ENCODE results near the gene CELA3A.
"Not testable (repeated sequence)": the region's sequence is repeated elsewhere in the genome, so short reads cannot be mapped to it uniquely, and the experiment has no call there.

CELA3A gene

GRCh38 chr1:22024485-22025367 is 23.3 kb downstream of the CELA3A start:
- peaks cover 1% of the 10 kb centered on the region for H3K36me3 Mint-ChIP-seq (ENCODE audit: low read depth)
- no peaks in the 10 kb centered on the region for H3K27me3 Mint-ChIP-seq
- H3K4me1 Mint-ChIP-seq, result peaks cover 50% of the 10 kb centered on the region
- H3K27ac Mint-ChIP-seq, result peak overlapping the region; percentile 99
- DNase-seq, result peak; percentile 78
- H3K4me3 Mint-ChIP-seq, result peak overlapping the region; percentile 89
- H3K9me3 Mint-ChIP-seq, result no peaks in the 10 kb centered on the region
- peak; percentile 82 for ATAC-seq

- ATAC-seq (peak; percentile 75), DNase-seq (peak; percentile 88)
- Mint-ChIP-seq H3K36me3 (ENCODE audit: low read depth) (peaks cover 1% of the 10 kb centered on the region), H3K27me3 (no peaks in the 10 kb centered on the region), H3K4me1 (peaks cover 56% of the 10 kb centered on the region), H3K4me3 (peak overlapping the region; percentile 89), H3K9me3 (no peaks in the 10 kb centered on the region), H3K27ac (peak overlapping the region; percentile 99)
These were observed 24.1 kb downstream of the CELA3A start for GRCh38 chr1:22025368-22026155.

- H3K27me3 Mint-ChIP-seq, result no peaks in the 10 kb centered on the region
- H3K27ac Mint-ChIP-seq, result peak overlapping the region; percentile 99
- peaks cover 66% of the 10 kb centered on the region for H3K4me1 Mint-ChIP-seq
- peak overlapping the region; percentile 89 for H3K4me3 Mint-ChIP-seq
- ATAC-seq (no peak), DNase-seq (no peak)
- H3K36me3 Mint-ChIP-seq (ENCODE audit: low read depth), result peaks cover 1% of the 10 kb centered on the region
- H3K9me3 Mint-ChIP-seq, result no peaks in the 10 kb centered on the region
These were observed 25.4 kb downstream of the CELA3A start for GRCh38 chr1:22026924-22027289.

- ATAC-seq (no peak), DNase-seq (no peak)
- no peaks in the 10 kb centered on the region for H3K27me3 Mint-ChIP-seq
- peaks cover 57% of the 10 kb centered on the region for H3K4me1 Mint-ChIP-seq
- no peak overlapping the region for H3K4me3 Mint-ChIP-seq
- H3K36me3 Mint-ChIP-seq (ENCODE audit: low read depth), result peaks cover 1% of the 10 kb centered on the region
- no peak overlapping the region for H3K27ac Mint-ChIP-seq
- H3K9me3 Mint-ChIP-seq, result no peaks in the 10 kb centered on the region
These were observed 28.6 kb downstream of the CELA3A start for GRCh38 chr1:22030057-22030456.

- Mint-ChIP-seq H3K36me3 (ENCODE audit: low read depth) (peaks cover 1% of the 10 kb centered on the region), H3K9me3 (no peaks in the 10 kb centered on the region), H3K4me3 (no peak overlapping the region), H3K27me3 (no peaks in the 10 kb centered on the region), H3K27ac (no peak overlapping the region), H3K4me1 (peaks cover 57% of the 10 kb centered on the region)
- no peak for ATAC-seq
- no peak for DNase-seq
These were observed 29.0 kb downstream of the CELA3A start for GRCh38 chr1:22030473-22030872.

GRCh38 chr1:22031214-22031962 is 29.9 kb downstream of the CELA3A start:
- Mint-ChIP-seq H3K36me3 (ENCODE audit: low read depth) (peaks cover 1% of the 10 kb centered on the region), H3K27ac (peak overlapping the region; percentile 48), H3K4me3 (peak overlapping the region; percentile 24), H3K27me3 (no peaks in the 10 kb centered on the region), H3K9me3 (no peaks in the 10 kb centered on the region), H3K4me1 (peaks cover 49% of the 10 kb centered on the region)
- DNase-seq (no peak), ATAC-seq (peak; percentile 48)

GRCh38 chr1:22034834-22035233 is 33.4 kb downstream of the CELA3A start:
- not testable (repeated sequence) for H3K27me3 Mint-ChIP-seq; H3K27ac Mint-ChIP-seq; DNase-seq; H3K4me3 Mint-ChIP-seq; H3K9me3 Mint-ChIP-seq; H3K36me3 Mint-ChIP-seq (ENCODE audit: low read depth); ATAC-seq
- peaks cover 53% of the 10 kb centered on the region for H3K4me1 Mint-ChIP-seq

- peaks cover 52% of the 10 kb centered on the region for H3K4me1 Mint-ChIP-seq
- no peaks in the 10 kb centered on the region for H3K36me3 Mint-ChIP-seq (ENCODE audit: low read depth)
- H3K27me3 Mint-ChIP-seq, result no peaks in the 10 kb centered on the region
- no peak for ATAC-seq
- H3K27ac Mint-ChIP-seq, result peak overlapping the region; percentile 37
- H3K9me3 Mint-ChIP-seq, result no peaks in the 10 kb centered on the region
- H3K4me3 Mint-ChIP-seq, result no peak overlapping the region
- no peak for DNase-seq
These were observed 36.1 kb downstream of the CELA3A start for GRCh38 chr1:22037520-22037919.

- DNase-seq, result no peak
- Mint-ChIP-seq H3K4me1 (peaks cover 52% of the 10 kb centered on the region), H3K9me3 (no peaks in the 10 kb centered on the region), H3K27ac (peak overlapping the region; percentile 96), H3K36me3 (ENCODE audit: low read depth) (no peaks in the 10 kb centered on the region), H3K4me3 (no peak overlapping the region), H3K27me3 (no peaks in the 10 kb centered on the region)
- ATAC-seq, result no peak
These were observed 36.6 kb downstream of the CELA3A start for GRCh38 chr1:22038036-22038435.

GRCh38 chr1:22039594-22040285 is 38.3 kb downstream of the CELA3A start:
- Mint-ChIP-seq H3K9me3 (no peaks in the 10 kb centered on the region), H3K36me3 (ENCODE audit: low read depth) (no peaks in the 10 kb centered on the region), H3K27ac (peak overlapping the region; percentile 96), H3K27me3 (no peaks in the 10 kb centered on the region), H3K4me3 (peak overlapping the region; percentile 74), H3K4me1 (peaks cover 61% of the 10 kb centered on the region)
- DNase-seq (peak; percentile 86), ATAC-seq (peak; percentile 99)

- peaks cover 2% of the 10 kb centered on the region for H3K9me3 Mint-ChIP-seq
- no peaks in the 10 kb centered on the region for H3K36me3 Mint-ChIP-seq (ENCODE audit: low read depth)
- peak overlapping the region; percentile 96 for H3K27ac Mint-ChIP-seq
- H3K4me3 Mint-ChIP-seq, result peak overlapping the region; percentile 74
- peaks cover 66% of the 10 kb centered on the region for H3K4me1 Mint-ChIP-seq
- H3K27me3 Mint-ChIP-seq, result no peaks in the 10 kb centered on the region
- ATAC-seq, result no peak
- DNase-seq, result no peak
These were observed 38.8 kb downstream of the CELA3A start for GRCh38 chr1:22040286-22040623.

- DNase-seq (no peak), ATAC-seq (no peak)
- peak overlapping the region; percentile 65 for H3K27ac Mint-ChIP-seq
These were observed 40.0 kb downstream of the CELA3A start for GRCh38 chr1:22041505-22041904.

GRCh38 chr1:22043198-22043769 is 41.8 kb downstream of the CELA3A start:
- H3K27me3 Mint-ChIP-seq, result no peaks in the 10 kb centered on the region
- H3K4me1 Mint-ChIP-seq, result peaks cover 78% of the 10 kb centered on the region
- H3K4me3 Mint-ChIP-seq, result no peak overlapping the region
- ATAC-seq (no peak), DNase-seq (no peak)
- H3K9me3 Mint-ChIP-seq, result peaks cover 6% of the 10 kb centered on the region
- H3K27ac Mint-ChIP-seq, result no peak overlapping the region
- H3K36me3 Mint-ChIP-seq (ENCODE audit: low read depth), result no peaks in the 10 kb centered on the region

More at GRCh38 chr1:22041505-22041904, 40.0 kb downstream of the CELA3A start:
- peaks cover 6% of the 10 kb centered on the region for H3K9me3 Mint-ChIP-seq
- no peak overlapping the region for H3K4me3 Mint-ChIP-seq
- peaks cover 71% of the 10 kb centered on the region for H3K4me1 Mint-ChIP-seq
- H3K27me3 Mint-ChIP-seq, result no peaks in the 10 kb centered on the region
- H3K36me3 Mint-ChIP-seq (ENCODE audit: low read depth), result no peaks in the 10 kb centered on the region
